HG03066 (cell line): ENCODE data around the gene KRTAP5-5.
"Not testable (repeated sequence)": the region's sequence is repeated elsewhere in the genome, so short reads cannot be mapped to it uniquely, and the experiment has no call there.

Experiments used
- ATAC-seq: cut with Tn5 transposase; IDR thresholded peaks from one replicate; pipeline ENCODE4 v1.9.1; 2021; ENCODE audit warnings: low read depth; ENCODE audit not compliant: unreplicated experiment

KRTAP5-5 gene, protein sequence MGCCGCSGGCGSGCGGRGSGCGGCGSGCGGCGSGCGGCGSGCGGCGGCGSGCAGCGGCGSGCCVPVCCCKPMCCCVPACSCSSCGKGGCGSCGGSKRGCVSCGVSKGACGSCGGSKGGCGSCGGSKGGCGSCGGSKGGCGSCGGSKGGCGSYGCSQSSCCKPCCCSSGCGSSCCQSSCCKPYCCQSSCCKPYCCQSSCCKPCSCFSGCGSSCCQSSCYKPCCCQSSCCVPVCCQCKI

DNA sequence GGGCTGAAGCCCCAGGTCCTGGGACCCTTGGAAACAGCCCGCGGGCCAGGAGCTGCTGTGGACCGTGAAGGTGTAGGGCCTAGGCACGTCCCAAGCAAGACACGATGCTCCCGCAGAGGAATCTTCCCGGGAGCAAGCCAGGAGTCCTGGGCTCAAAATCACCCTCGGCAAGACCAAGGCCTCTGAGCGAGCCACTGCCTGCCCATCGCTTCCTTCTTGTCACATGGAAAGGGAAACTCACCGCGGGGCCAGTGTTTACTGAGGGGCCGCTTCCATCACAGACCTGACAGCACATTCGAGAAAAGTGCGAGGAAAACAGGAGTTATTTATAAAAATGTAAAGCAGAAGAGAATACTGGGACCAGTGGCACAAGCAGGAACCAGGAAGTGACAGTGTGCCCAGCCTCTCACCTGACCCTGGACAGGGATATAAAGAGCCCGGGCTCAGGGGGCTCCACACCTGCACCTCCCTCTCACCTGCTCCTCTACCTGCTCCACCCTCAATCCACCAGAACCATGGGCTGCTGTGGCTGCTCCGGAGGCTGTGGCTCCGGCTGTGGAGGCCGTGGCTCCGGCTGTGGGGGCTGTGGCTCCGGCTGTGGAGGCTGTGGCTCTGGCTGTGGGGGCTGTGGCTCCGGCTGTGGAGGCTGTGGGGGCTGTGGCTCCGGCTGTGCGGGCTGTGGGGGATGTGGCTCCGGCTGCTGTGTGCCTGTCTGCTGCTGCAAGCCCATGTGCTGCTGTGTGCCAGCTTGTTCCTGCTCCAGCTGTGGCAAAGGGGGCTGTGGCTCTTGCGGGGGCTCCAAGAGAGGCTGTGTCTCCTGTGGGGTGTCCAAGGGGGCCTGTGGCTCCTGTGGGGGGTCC is at the start of gene KRTAP5-5:
Gene KRTAP5-5 (plus strand): TSS at position 450 of the 860 bp plus-strand sequence. CDS start 66 bp downstream, at position 516.
- ATAC-seq, result no peak

DNA sequence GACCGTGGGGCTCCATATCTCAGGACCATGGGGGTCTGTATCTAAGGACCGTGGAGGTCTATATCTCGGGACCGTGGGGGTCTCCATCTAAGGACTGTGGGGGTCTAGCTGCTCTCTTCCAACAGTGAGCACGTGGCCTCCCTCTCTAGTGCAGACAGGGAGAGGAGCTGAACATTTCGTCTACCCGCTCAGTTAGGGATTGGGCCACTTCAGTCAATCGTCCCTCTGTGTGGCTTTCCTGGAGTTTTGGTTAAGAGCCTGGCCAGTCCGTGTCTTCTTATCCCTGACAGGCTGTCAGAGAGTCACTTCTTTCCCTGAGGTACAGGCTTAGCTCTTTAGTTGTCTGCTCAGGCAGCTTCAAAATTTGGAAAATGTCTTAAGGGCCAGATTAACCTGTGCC is 47.6 kb upstream of the KRTAP5-5 start:
- ATAC-seq, result no peak

DNA sequence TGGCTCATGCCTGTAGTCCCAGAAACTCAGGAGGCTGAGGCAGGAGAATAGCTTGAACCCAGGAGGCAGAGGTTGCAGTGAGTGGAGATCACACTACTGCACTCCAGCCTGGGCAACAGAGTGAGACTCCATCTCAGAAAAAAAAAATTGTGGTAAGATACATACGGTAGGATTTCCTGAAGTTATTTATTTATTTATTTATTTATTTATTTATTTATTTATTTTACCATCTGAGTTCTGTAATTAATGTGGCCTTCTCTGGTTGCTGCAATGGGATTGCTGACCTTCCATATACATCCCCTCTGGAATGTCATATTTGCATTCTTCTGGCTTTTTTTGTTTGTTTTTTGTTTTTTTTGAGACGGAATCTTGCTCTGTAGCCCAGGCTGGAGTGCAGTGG is 46.7 kb upstream of the KRTAP5-5 start:
- not testable (repeated sequence) for ATAC-seq

DNA sequence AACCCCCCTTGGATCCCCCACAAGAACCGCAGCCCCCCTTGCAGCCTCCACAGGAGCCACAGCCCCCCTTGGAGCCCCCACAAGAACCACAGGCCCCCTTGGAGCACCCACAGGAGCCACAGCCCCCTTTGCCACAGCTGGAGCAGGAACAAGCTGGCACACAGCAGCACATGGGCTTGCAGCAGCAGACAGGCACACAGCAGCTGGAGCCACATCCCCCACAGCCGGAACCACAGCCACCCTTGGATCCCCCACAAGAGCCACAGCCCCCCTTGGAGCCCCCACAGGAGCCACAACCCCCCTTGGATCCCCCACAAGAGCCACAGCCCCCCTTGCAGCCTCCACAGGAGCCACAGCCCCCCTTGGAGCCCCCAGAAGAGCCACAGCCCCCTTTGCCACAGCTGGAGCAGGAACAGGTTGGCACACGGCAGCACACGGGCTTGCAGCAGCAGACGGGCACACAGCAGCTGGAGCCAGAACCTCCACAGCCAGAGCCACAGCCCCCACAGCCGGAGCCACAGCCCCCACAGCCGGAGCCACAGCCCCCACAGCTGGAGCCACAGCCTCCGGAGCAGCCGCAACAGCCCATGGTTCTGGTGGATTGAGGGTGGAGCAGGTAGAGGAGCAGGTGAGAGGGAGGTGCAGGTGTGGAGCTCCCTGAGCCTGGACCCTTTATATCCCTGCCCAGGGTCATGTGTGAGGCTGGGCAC is 44.8 kb upstream of the KRTAP5-5 start, which contains the start of gene KRTAP5-1:
Gene KRTAP5-1 (minus strand): TSS at position 623 of the 710 bp plus-strand sequence. CDS start 34 bp downstream, at position 589.
- not testable (repeated sequence) for ATAC-seq

DNA sequence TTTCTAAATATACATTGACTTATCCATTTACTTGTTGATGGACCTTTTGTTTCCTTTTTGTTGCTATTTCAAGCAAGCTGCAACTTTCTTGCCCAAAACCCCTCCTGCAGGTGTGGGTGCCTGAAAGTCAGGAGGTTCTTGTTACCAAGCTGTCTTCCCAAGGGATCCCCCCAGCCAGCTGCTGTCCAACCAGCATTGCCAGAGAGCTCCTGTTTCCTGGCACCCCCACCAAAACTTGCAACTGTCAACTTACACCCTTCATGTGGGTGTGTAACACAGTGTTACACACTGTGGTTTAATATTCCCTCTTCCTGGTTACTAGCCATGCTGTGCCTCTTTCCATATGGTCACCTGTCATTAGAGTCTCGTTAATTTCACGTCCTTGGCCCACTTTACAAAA is 42.9 kb upstream of the KRTAP5-5 start:
- ATAC-seq, result no peak

DNA sequence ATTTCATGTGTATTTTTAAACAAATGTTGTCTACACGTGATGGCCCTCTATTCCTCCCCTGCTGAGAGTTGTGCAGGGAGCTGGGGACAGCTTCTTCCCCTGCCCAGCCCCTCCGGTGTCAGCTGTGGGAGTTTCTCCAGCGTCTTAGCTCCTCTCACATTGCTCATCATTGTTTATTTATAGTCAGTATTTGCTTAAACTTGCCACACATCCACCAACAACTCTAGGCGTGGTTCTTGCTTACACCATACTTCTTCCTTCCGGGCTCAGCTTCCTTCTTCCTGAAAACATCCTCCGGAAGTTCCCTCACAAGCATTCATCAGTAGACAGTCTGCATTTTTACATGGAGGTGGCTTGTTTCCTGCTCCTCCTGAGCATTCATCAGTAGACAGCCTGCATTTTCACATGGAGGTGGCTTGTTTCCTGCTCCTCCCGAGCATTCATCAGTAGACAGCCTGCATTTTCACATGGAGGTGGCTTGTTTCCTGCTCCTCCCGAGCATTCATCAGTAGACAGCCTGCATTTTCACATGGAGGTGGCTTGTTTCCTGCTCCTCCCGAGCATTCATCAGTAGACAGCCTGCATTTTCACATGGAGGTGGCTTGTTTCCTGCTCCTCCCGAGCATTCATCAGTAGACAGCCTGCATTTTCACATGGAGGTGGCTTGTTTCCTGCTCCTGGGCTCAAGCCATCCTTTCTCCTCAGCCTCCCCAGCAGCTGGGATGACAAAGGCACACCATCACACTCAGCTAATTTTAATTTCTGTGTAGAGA is 40.2 kb upstream of the KRTAP5-5 start:
- ATAC-seq, result not testable (repeated sequence)

DNA sequence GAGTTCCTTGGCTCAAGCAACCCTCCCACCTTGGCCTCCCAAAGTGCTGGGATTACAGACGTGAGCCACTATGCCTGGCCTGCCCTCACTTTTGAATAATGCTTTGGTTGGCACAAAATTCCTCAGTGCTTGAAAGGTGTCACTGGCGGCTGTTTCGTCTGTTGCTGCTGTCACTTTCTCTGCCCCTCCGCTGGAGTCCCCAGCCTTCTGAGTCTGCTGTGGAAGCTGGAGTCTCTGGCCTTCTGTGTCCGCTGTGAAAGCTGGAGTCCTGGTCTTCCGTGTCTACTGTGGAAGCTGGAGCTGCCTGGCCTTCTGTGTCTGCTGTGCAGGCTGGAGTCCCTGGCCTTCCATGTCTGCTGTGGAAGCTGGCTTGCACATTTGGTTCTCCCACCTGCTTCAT is 39.6 kb upstream of the KRTAP5-5 start:
- no peak for ATAC-seq

DNA sequence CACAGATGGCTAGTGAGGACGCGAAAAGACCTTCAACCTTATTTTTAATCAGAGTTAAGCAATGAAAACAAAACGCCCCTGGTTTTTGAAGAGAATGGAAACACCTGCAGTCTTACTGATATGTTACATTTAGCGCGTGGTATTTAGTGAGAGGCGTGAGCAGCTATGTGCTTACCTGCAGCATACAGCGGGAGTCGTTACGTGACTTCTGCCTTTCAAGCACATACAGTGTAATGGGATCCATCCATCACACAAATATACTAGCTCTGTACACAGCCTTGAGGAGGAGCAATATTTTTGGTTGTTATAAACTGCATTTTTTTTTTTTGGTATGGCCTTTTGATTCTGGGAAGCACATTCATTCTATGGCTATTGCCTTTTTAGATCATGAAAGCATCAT is 36.9 kb upstream of the KRTAP5-5 start:
- ATAC-seq, result no peak

DNA sequence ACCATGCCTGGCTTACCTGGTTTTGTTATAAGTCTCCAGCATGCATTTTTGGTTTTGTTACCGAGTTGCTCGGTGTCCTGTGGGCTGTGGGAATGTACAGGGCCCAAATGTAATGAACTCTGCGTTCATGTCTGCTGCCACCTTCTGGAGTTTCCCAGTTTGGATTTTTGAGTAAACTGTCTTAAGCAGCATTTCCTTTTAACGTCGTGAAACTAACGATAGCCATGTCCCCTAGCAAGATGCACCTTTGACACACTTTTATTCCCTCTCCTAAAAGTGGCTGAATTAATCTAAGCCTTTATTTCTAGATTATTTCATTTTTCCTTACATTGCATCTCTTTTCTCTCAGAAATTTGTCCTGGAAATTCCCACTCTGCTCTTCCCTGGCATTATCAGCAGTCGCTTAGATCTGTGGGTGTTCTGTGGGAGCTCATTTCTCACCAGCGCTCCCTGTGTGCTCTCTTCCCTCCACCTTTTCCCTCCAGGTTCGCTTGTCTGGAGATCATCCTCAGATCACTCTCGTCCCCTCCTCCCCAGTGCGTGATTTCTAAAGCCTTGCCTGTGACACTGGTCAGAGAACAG is 33.5 kb upstream of the KRTAP5-5 start:
- ATAC-seq, result not testable (repeated sequence)

DNA sequence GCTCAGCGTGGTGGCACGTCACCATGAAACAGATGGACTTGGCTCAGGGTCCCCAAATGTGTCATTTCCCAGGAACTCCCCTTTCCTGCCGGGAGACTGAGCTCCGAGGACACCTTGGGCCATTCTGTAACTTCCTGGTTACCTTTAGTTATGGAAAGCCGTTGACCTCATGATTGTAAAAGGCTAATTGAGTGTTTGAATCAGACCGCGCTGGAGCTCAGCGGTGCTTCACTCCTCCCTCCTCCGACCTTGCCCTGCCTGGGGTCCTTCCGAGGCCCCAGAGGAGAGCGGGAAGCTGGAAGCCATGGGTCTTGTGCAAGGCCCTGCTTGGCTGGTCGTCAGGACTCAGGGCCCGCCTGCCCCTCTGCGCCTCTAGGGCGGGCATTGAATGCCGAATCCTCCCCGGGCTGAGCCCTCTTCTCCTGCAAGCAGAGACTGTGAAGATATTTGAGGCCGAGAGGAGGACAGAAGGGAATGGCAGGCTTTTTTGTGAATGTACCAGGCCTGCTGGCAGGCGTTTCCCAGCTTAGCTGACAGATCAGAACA is 32.9 kb upstream of the KRTAP5-5 start:
- ATAC-seq, result not testable (repeated sequence)

DNA sequence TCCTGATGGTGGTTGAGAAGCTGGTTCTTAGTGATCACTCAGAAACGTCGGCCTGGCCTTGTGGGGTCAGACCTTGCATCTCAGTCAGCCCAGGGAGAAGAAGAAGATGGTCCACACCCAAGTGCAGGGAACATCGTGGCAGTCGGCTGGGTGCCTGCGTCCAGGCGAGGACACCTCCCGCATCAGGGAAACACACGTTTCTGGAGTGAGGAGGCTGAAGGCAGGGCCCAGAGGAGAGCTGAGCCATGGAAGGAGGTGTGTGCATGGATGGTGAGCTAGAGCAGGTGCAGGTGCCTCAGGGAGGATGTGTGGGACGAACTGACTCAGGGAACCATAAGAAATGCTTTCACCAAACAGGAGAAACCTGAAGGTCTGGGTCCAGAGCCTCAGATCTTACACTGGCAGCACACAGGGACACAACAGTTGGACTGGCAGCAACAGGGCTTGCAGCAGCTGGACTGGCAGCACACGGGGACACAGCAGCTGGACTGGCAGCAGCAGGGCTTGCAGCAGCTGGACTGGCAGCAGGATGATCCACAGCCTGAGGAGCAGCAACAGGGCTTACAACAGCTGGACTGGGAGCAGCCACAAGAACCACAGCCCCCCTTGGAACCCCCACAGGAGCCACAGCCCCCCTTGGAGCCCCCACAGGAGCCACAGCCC is 32.1 kb upstream of the KRTAP5-5 start:
- no peak for ATAC-seq

DNA sequence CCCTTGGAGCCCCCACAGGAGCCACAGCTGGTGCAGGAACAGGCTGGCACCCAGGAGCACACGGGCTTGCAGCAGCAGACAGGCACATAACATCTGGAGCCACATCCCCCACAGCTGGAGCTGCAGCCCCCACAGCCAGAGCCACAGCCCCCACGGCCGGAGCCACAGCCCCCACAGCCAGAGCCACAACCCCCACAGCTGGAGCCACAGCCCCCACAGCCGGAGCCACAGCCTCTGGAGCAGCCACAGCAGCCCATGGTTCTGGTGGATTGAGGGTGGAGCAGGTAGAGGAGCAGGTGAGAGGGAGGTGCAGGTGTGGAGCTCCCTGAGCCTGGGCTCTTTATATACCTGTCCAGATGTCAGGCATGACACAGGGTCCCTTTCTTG is 31.6 kb upstream of the KRTAP5-5 start, which contains the start of gene KRTAP5-2:
Gene KRTAP5-2 (minus strand): TSS at position 301 of the 387 bp plus-strand sequence. CDS start 44 bp downstream, at position 257.
- no peak for ATAC-seq

DNA sequence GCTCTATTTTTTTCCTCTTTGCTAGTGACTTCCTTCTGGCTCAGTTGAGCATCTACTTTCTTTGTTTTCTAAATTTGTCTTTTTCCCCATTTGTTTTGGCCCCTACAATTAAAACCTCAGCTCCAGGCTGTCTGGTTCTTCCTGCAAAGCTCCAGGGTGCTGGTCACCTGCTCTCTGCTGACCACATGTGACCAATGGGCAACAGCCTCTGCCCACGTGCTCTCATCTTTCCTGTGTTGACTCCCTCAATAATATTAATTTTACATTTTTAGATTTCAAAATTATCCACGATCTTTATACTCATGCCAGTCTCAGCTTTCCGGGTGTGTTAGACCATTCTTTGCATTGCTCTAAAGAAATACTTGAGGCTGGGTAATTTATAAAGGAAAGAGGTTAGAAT is 31.2 kb upstream of the KRTAP5-5 start:
- not testable (repeated sequence) for ATAC-seq

DNA sequence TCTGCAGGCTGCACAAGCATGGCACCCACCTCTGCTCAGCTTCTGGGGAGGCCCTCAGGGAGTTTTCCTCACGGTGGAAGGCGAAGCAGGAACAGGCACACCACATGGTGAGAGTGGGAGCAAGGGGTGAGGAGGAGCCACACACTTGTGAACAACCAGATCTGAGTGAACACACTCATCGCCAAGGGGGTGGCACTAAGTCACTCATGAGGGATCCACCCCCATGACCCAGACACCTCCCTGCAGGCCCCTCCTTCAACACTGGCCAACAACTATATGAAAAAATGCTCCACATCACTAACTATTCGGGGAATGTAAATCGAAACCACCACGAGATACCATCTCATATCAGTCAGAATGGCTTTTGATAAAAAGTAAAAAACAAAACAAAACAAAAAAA is 30.8 kb upstream of the KRTAP5-5 start:
- no peak for ATAC-seq

DNA sequence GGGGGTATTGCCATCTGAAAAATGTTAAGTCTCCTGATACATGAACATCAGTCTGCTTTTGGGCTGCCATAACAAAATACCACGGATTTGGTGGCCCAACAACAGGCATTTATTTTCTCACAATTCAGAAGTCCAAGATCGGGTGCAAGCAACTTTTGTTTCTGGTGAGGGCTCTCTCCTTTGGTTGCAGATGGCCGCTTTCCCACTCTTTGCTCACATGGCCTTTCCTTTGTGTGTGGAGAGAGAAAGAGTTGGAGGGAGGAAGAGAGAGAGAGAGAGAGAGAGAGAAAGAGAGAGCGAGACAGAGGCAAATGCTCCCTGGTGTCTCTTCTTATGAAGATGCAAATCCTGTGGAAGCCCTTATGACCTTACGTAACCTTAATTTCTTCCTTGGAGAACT is 28.9 kb upstream of the KRTAP5-5 start:
- no peak for ATAC-seq

DNA sequence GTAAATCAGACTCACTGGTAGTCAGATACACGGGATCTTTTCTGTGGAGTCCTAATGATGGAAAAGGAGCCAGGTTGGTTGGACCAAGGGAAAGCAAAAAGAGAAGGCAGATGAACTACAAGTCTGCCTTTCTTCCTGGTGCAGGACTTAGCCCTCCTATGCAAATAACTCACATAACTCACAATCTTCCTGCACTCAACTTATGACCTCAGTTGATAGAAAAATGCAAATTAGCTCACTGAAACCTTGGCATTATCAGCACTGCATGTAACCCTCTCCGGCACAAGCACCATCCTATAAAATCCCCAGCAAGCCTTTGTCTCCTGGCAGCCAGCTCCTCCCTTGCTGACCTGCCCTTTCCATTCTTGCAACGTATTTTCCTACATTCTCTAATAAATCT is 27.9 kb upstream of the KRTAP5-5 start:
- not testable (repeated sequence) for ATAC-seq

DNA sequence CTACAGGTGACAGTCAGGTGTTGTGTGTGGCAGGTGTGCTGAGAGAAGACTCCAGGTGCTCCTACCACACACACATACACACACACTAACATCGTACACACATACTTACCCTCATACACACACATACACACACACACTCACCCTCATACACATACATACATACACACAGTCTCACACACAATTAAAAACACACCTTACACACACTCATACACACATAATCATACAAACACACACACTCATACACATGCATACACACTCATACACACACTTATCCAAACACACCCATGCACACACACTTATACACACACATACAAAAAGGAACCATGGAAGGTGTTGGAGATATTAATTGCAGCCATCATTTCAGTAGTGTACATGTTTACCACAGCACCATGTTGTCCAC is 25.9 kb upstream of the KRTAP5-5 start:
- no peak for ATAC-seq

DNA sequence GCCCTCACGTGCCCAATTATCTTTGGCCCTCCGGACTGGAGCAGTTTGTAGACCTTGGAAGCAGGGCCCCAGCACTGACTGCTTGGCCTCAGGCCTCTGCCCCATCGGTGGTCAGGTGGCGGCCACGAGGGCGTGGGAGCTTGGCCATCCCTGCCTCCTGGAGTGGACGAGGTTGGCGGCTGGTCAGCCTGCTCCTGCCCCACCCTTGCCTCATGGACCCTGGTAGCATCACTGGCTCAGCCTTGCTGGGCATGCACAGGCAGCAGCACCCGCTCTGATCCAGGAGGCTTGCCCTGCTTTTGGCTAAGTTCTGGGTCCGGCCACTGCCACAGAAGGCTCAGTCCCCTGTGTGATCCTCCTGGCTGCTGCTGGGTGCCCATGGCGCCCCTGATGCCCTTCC is 25.4 kb upstream of the KRTAP5-5 start:
- no peak for ATAC-seq

DNA sequence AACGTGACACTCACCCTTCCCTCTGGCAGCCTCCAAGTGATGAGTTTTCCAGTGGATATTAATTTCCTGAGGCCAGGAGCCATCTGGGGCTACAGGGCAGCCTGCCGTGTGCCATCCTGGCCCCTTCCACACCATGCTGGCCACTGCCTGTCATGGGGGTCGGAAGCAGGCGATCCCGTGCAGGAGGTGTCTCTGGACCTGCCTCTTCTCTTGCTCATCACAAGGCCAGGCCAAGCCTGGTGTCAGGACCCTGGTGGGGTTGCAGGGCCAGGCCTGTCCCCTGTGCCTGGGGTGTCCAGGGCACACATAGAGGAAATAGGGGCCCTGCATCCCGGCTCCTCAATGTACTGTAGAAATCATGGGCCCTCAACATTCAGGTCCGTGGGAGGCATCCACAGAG is 24.9 kb upstream of the KRTAP5-5 start:
- ATAC-seq, result no peak
